Measurements from ENCODE around the gene NGRN. TPM values are rescaled to one million over a fixed set of nuclear protein-coding genes. Genes with fewer than 3 reads are reported as not detected.

The NGRN gene
- total RNA-seq, 1 experiment from 2014 or later = 101 TPM

DNA sequence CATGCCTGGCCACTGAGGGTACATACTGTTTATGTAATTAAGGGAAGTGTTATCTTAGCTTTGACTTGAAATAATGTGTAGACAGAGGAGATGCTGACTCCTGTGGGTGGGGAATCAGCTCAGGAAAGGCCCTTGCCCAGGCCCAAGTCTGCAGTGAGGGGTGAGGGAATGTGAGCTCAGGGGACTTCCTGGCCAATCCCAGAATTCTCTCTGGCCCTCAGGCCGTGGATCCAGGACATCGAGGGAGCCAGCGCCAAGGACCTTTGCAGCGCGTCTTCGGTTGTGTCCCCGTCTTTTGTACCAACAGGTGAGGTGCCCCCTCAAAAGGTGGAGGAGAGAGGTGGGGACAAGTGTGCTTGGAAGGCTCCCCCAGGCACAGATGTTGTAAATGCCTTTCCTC, 38.1 kb upstream of the NGRN start:
- Histone ChIP-seq H3K27me3 (replicated peaks; ENCODE audit: control insufficient read depth, insufficient read depth, low read length) (no peaks in the 10 kb centered on the region), H3K9me3 (no peaks in the 10 kb centered on the region), H3K4me3 (ENCODE audit: low read depth, low read length) (no peak overlapping the region), H3K36me3 (ENCODE audit: control insufficient read depth, insufficient read depth, low read length) (no peaks in the 10 kb centered on the region; the same call in 1 of the 2 replicates), H3K4me1 (no peaks in the 10 kb centered on the region; the same call in 1 of the 2 replicates)
- H3K27ac Mint-ChIP-seq (ENCODE audit: unreplicated experiment) = no peak overlapping the region
- TF ChIP-seq, protein P1, sequence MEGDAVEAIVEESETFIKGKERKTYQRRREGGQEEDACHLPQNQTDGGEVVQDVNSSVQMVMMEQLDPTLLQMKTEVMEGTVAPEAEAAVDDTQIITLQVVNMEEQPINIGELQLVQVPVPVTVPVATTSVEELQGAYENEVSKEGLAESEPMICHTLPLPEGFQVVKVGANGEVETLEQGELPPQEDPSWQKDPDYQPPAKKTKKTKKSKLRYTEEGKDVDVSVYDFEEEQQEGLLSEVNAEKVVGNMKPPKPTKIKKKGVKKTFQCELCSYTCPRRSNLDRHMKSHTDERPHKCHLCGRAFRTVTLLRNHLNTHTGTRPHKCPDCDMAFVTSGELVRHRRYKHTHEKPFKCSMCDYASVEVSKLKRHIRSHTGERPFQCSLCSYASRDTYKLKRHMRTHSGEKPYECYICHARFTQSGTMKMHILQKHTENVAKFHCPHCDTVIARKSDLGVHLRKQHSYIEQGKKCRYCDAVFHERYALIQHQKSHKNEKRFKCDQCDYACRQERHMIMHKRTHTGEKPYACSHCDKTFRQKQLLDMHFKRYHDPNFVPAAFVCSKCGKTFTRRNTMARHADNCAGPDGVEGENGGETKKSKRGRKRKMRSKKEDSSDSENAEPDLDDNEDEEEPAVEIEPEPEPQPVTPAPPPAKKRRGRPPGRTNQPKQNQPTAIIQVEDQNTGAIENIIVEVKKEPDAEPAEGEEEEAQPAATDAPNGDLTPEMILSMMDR (IDR thresholded peaks at IDR 0.05; ENCODE audit: insufficient read depth in 1 of 2, low read depth in 1 of 2, low read length in 1 of 2, severe bottlenecking in 1 of 2, unreplicated experiment in 1 of 2) = no peak
- no peaks in the 10 kb centered on the region for H3K9me3 Mint-ChIP-seq (ENCODE audit: unreplicated experiment)
- ChIA-PET CTCF (interaction anchor here (0.7 kb wide), 1 partner anchor 13 kb away, joined by 3 read pairs; no protein-coding TSS in a partner anchor), POLR2A (no interaction called here)
- peaks cover 11% of the 10 kb centered on the region for H3K36me3 Mint-ChIP-seq (ENCODE audit: insufficient read depth, unreplicated experiment)
- H3K4me3 Mint-ChIP-seq (ENCODE audit: unreplicated experiment) = no peak overlapping the region
- BruUV-seq (replicated peaks) = no TSS peak
- H3K4me1 Mint-ChIP-seq (ENCODE audit: low read depth, unreplicated experiment) = no peaks in the 10 kb centered on the region
- no peak for DNase-seq
- intact Hi-C loops (cut with micrococcal nuclease; ENCODE audit: unreplicated experiment) = no loop called here
- H3K27me3 Mint-ChIP-seq (ENCODE audit: insufficient read depth, unreplicated experiment) = no peaks in the 10 kb centered on the region

DNA sequence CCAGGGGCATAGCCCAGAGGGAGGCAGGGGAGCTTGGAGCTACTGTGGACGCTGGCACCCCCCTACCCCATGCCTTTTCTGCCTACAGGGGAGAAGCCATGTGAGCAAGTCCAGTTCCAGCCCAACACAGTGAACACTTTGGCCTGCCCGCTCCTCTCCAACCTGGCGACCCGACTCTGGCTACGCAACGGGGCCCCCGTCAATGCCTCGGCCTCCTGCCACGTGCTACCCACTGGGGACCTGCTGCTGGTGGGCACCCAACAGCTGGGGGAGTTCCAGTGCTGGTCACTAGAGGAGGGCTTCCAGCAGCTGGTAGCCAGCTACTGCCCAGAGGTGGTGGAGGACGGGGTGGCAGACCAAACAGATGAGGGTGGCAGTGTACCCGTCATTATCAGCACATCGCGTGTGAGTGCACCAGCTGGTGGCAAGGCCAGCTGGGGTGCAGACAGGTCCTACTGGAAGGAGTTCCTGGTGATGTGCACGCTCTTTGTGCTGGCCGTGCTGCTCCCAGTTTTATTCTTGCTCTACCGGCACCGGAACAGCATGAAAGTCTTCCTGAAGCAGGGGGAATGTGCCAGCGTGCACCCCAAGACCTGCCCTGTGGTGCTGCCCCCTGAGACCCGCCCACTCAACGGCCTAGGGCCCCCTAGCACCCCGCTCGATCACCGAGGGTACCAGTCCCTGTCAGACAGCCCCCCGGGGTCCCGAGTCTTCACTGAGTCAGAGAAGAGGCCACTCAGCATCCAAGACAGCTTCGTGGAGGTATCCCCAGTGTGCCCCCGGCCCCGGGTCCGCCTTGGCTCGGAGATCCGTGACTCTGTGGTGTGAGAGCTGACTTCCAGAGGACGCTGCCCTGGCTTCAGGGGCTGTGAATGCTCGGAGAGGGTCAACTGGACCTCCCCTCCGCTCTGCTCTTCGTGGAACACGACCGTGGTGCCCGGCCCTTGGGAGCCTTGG, 37.4 kb upstream of the NGRN start:
- TF ChIP-seq, protein P1 (IDR thresholded peaks at IDR 0.05; ENCODE audit: insufficient read depth in 1 of 2, low read depth in 1 of 2, low read length in 1 of 2, severe bottlenecking in 1 of 2, unreplicated experiment in 1 of 2) = no peak
- Histone ChIP-seq H3K36me3 (ENCODE audit: control insufficient read depth, insufficient read depth, low read length) (no peaks in the 10 kb centered on the region; the same call in 1 of the 2 replicates), H3K4me3 (ENCODE audit: low read depth, low read length) (no peak overlapping the region), H3K27me3 (replicated peaks; ENCODE audit: control insufficient read depth, insufficient read depth, low read length) (no peaks in the 10 kb centered on the region), H3K9me3 (no peaks in the 10 kb centered on the region), H3K4me1 (no peaks in the 10 kb centered on the region; the same call in 1 of the 2 replicates)
- Mint-ChIP-seq H3K27me3 (ENCODE audit: insufficient read depth, unreplicated experiment) (no peaks in the 10 kb centered on the region), H3K36me3 (ENCODE audit: insufficient read depth, unreplicated experiment) (peaks cover 11% of the 10 kb centered on the region), H3K9me3 (ENCODE audit: unreplicated experiment) (no peaks in the 10 kb centered on the region), H3K27ac (ENCODE audit: unreplicated experiment) (no peak overlapping the region), H3K4me1 (ENCODE audit: low read depth, unreplicated experiment) (peaks cover 5% of the 10 kb centered on the region), H3K4me3 (ENCODE audit: unreplicated experiment) (no peak overlapping the region)
- CTCF ChIA-PET = interaction anchor here (0.7 kb wide), 1 partner anchor 14 kb away, joined by 3 read pairs; no protein-coding TSS in a partner anchor
- intact Hi-C loops (cut with micrococcal nuclease; ENCODE audit: unreplicated experiment) = no loop called here
- DNase-seq = no peak
- POLR2A ChIA-PET = no interaction called here
- BruUV-seq (replicated peaks) = no TSS peak

DNA sequence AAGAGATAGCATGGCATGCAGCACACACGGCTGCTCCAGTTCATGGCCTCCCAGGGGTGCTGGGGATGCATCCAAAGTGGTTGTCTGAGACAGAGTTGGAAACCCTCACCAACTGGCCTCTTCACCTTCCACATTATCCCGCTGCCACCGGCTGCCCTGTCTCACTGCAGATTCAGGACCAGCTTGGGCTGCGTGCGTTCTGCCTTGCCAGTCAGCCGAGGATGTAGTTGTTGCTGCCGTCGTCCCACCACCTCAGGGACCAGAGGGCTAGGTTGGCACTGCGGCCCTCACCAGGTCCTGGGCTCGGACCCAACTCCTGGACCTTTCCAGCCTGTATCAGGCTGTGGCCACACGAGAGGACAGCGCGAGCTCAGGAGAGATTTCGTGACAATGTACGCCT, 36.5 kb upstream of the NGRN start:
- H3K27me3 Mint-ChIP-seq (ENCODE audit: insufficient read depth, unreplicated experiment) = no peaks in the 10 kb centered on the region
- intact Hi-C loops (cut with micrococcal nuclease; ENCODE audit: unreplicated experiment) = no loop called here
- H3K36me3 Mint-ChIP-seq (ENCODE audit: insufficient read depth, unreplicated experiment) = peaks cover 5% of the 10 kb centered on the region
- ChIA-PET POLR2A (no interaction called here), CTCF (no interaction called here)
- Histone ChIP-seq H3K36me3 (ENCODE audit: control insufficient read depth, insufficient read depth, low read length) (no peaks in the 10 kb centered on the region; the same call in 1 of the 2 replicates), H3K4me1 (no peaks in the 10 kb centered on the region; the same call in 1 of the 2 replicates), H3K9me3 (no peaks in the 10 kb centered on the region), H3K27me3 (replicated peaks; ENCODE audit: control insufficient read depth, insufficient read depth, low read length) (no peaks in the 10 kb centered on the region), H3K4me3 (ENCODE audit: low read depth, low read length) (no peak overlapping the region)
- H3K9me3 Mint-ChIP-seq (ENCODE audit: unreplicated experiment) = no peaks in the 10 kb centered on the region
- TF ChIP-seq, protein P1 (IDR thresholded peaks at IDR 0.05; ENCODE audit: insufficient read depth in 1 of 2, low read depth in 1 of 2, low read length in 1 of 2, severe bottlenecking in 1 of 2, unreplicated experiment in 1 of 2) = no peak
- peaks cover 6% of the 10 kb centered on the region for H3K4me1 Mint-ChIP-seq (ENCODE audit: low read depth, unreplicated experiment)
- H3K27ac Mint-ChIP-seq (ENCODE audit: unreplicated experiment) = no peak overlapping the region
- no TSS peak for BruUV-seq (replicated peaks)
- DNase-seq = no peak
- H3K4me3 Mint-ChIP-seq (ENCODE audit: unreplicated experiment) = no peak overlapping the region

Data from Caco-2 (cell line).